Endothelial cell of umbilical vein (primary cell): ENCODE measurements around the gene ELL2. TPM values are rescaled to one million over a fixed set of nuclear protein-coding genes. Genes with fewer than 3 reads are reported as not detected.

Experiments
- BruUV-seq: library from RNA; stranded (reverse); fragments of 400-500 nt; replicated peaks from 2 replicates; lab custom pipeline; 2021; lab: Mats Ljungman, UMichigan
- CTCF ChIA-PET: fragments of 300-600, 350-600 bp; sonication (Branson Sonifier 250); formaldehyde crosslinking; loops from one replicate; lab custom pipeline; 2021; ENCODE audit warnings: antibody characterized with exemption, inconsistent platforms; lab: Charles Lee
- POLR2A ChIA-PET: fragments of 300-600, 350-600 bp; sonication (Branson Sonifier 250); formaldehyde crosslinking; loops from one replicate; lab custom pipeline; 2021; ENCODE audit warnings: antibody characterized with exemption, inconsistent platforms; lab: Charles Lee
- DNase-seq: peaks from one replicate; pipeline ENCODE4 v3.0.0-alpha.2; 2011; ENCODE audit warnings: low read depth, low spot score
- FAIRE-seq: peaks from 2 replicates; lab custom pipeline; 2011; peaks lifted over from hg19 to GRCh38; lab: Jason Lieb, UNC
- H2AFZ ChIP-seq: 2 replicates; pipeline ENCODE4 v1.6.0; 2012; ENCODE audit warnings: low read depth, low read length, control low read depth, inconsistent platforms
- H3K27ac ChIP-seq: 2 replicates; pipeline ENCODE4 v1.5.1; 2011; ENCODE audit warnings: low read depth, mild to moderate bottlenecking, control low read depth, low read length, moderate library complexity; ENCODE audit not compliant: insufficient read depth
- H3K27me3 ChIP-seq, 2 experiments: 2 replicates each; pipeline versions ENCODE4 v1.6.0 to v1.6.1; 2011; ENCODE audit warnings: low read length in 2 of 2, mixed read lengths in 1 of 2; ENCODE audit not compliant: control insufficient read depth in 2 of 2, insufficient read depth in 2 of 2
- H3K36me3 ChIP-seq, 2 experiments: 2 replicates in 1 of 2; 3 replicates in 1 of 2; pipeline ENCODE4 v1.5.1; 2011; ENCODE audit warnings: low read length in 2 of 2, mild to moderate bottlenecking in 1 of 2, moderate library complexity in 1 of 2; ENCODE audit not compliant: control insufficient read depth in 2 of 2, insufficient read depth in 2 of 2; ENCODE audit errors: extremely low read depth in 1 of 2
- H3K4me1 ChIP-seq: 3 replicates; pipeline ENCODE4 v1.5.1; 2011; ENCODE audit warnings: mild to moderate bottlenecking, low read length; ENCODE audit not compliant: control insufficient read depth, insufficient read depth; ENCODE audit errors: extremely low read depth
- H3K4me2 ChIP-seq: 2 replicates; pipeline ENCODE4 v1.6.1; 2011; ENCODE audit warnings: low read length, control low read depth, mixed read lengths; ENCODE audit not compliant: insufficient read depth
- H3K4me3 ChIP-seq, 3 experiments: fragments of 200-600 bp in 1 of 3; sonication (generic), shearing (Covaris generic) in 1 of 3; replicated peaks in 1 of 3; 2 replicates each; pipeline ENCODE4 v1.5.1; 2011 to 2016; ENCODE audit warnings: control low read depth in 3 of 3, low read length in 3 of 3, mild to moderate bottlenecking in 2 of 3, inconsistent platforms in 1 of 3, low read depth in 1 of 3, moderate library complexity in 1 of 3; ENCODE audit not compliant: insufficient read depth in 1 of 3
- H3K79me2 ChIP-seq: 2 replicates; pipeline ENCODE4 v1.6.0; 2012; ENCODE audit warnings: low read length, inconsistent platforms; ENCODE audit not compliant: control insufficient read depth, insufficient read depth
- H3K9ac ChIP-seq: replicated peaks from 2 replicates; pipeline ENCODE3; 2011; ENCODE audit warnings: low read length, control low read depth; ENCODE audit not compliant: insufficient read depth; ENCODE audit errors: extremely low read depth
- H3K9me1 ChIP-seq: replicated peaks from 3 replicates; pipeline ENCODE4 v1.6.0; 2011; ENCODE audit warnings: mild to moderate bottlenecking, low read length; ENCODE audit not compliant: control insufficient read depth, insufficient read depth; ENCODE audit errors: extremely low read depth
- H3K9me3 ChIP-seq: replicated peaks from 2 replicates; pipeline ENCODE4 v1.5.1; 2012; ENCODE audit warnings: low read length, inconsistent platforms; ENCODE audit not compliant: control insufficient read depth, insufficient read depth
- H4K20me1 ChIP-seq: replicated peaks from 2 replicates; pipeline ENCODE3; 2011; ENCODE audit warnings: mild to moderate bottlenecking, low read length; ENCODE audit not compliant: control insufficient read depth, insufficient read depth; ENCODE audit errors: extremely low read depth
- EZH2 ChIP-seq: IDR thresholded peaks from 2 replicates; pipeline ENCODE4 v1.6.1; 2012; ENCODE audit warnings: borderline replicate concordance, low read depth, mild to moderate bottlenecking, moderate library complexity, low read length, inconsistent platforms; ENCODE audit not compliant: severe bottlenecking
- GATA2 ChIP-seq: IDR thresholded peaks from 2 replicates; pipeline ENCODE4 v1.7.0; 2011; ENCODE audit warnings: low read depth, mild to moderate bottlenecking, moderate library complexity, mixed read lengths, low read length; ENCODE audit not compliant: insufficient read length, insufficient read depth
- JUN ChIP-seq: IDR thresholded peaks from 2 replicates; pipeline ENCODE4 v1.6.1; 2011; ENCODE audit warnings: borderline replicate concordance, low read depth; ENCODE audit not compliant: insufficient read length, insufficient read depth
- dilution Hi-C: fragments of 300-500 bp; cut with MboI; formaldehyde crosslinking; loops from one replicate; pipeline ENCODE4 v1.15.0; 2019; ENCODE audit warnings: low sequenced_read_pairs; ENCODE audit not compliant: extremely low pct_ligation_motif_present
- intact Hi-C: fragments of 100-400 bp; cut with micrococcal nuclease; formaldehyde crosslinking; loops from one replicate; pipeline ENCODE4 v1.10.0; 2022
- polyA plus RNA-seq, 4 experiments: library from polyadenylated mRNA; depleted of rRNA in 3 of 4; stranded (reverse) in 3 of 4; unstranded in 1 of 4; fragments of >200 nt; gene quantifications; 2 replicates each; pipeline versions ENCODE4 v1.2.1 to v1.2.3, GENCODE V29; 2011 to 2012; ENCODE audit warnings: missing spikeins in 1 of 4
- total RNA-seq: library from RNA; stranded (reverse); gene quantifications from 2 replicates; pipeline ENCODE4 v1.2.3, GENCODE V29; 2021
- TF ChIP-seq, protein P1 (sequence below), 2 donors: IDR thresholded peaks; 1 replicate in 1 of 2; 2 replicates in 1 of 2; pipeline ENCODE4 v1.5.1; 2011; ENCODE audit warnings: low read length in 2 of 2, mild to moderate bottlenecking in 2 of 2, moderate library complexity in 2 of 2, control low read depth in 1 of 2, inconsistent platforms in 1 of 2, low read depth in 1 of 2; ENCODE audit not compliant: insufficient read depth in 1 of 2; ENCODE audit errors: extremely low read depth in 1 of 2
- TF ChIP-seq, protein P2 (sequence below): IDR thresholded peaks from 2 replicates; pipeline ENCODE4 v1.6.1; 2011; ENCODE audit not compliant: insufficient read depth, insufficient read length

Gene ELL2
- total and polyA plus RNA-seq, 2 donors (not counting 3 experiments of a cell fraction or from before 2014, with no cell fraction given): 6.8 to 26.0 TPM

DNA sequence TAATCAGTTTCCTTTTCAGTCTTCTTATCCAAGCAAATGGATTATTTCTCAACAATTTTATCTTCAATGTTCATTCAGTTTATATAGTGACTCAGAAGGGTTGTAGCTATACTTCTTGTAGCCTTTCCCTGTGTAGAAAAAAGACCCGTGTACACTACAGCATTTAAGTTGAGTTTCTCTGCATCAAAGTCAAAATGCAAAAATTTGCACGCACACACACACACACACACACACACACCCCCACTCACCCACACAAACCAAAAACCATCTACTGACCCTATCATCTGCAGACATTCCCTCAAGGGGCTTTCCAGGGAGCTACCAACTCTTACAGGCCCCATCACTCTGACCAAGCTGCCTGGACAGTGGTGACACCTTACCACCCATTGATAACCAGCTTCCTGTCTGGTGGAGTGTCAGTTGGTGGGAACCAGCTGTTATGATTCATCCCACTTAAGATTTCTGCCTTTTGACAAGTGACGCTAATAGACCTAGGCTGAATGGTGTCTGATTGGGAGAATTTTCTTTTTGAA, 12.2 kb upstream of the ELL2 start:
- intact Hi-C loops (no loop called here), dilution Hi-C loops (loop anchor here (25.0 kb wide), 1 partner anchor 363 kb away; no protein-coding TSS in a partner anchor)
- CTCF ChIA-PET: interaction anchor here (1.1 to 1.7 kb wide), 7 partner anchors 9 to 363 kb away, joined by 3 to 6 read pairs (median 3); partner anchors contain the start of gene ELL2
- Histone ChIP-seq H3K4me3 (no peak overlapping the region), H3K36me3 (no peaks in the 10 kb centered on the region), H2AFZ (no peak overlapping the region), H3K27me3 (no peaks in the 10 kb centered on the region), H3K9me1 (no peaks in the 10 kb centered on the region), H4K20me1 (no peaks in the 10 kb centered on the region), H3K9me3 (no peaks in the 10 kb centered on the region), H3K4me2 (no peak overlapping the region), H3K9ac (no peak overlapping the region), H3K27ac (no peak overlapping the region), H3K79me2 (no peaks in the 10 kb centered on the region), H3K4me1 (peaks cover 7% of the 10 kb centered on the region)
- TF ChIP-seq, protein P1, sequence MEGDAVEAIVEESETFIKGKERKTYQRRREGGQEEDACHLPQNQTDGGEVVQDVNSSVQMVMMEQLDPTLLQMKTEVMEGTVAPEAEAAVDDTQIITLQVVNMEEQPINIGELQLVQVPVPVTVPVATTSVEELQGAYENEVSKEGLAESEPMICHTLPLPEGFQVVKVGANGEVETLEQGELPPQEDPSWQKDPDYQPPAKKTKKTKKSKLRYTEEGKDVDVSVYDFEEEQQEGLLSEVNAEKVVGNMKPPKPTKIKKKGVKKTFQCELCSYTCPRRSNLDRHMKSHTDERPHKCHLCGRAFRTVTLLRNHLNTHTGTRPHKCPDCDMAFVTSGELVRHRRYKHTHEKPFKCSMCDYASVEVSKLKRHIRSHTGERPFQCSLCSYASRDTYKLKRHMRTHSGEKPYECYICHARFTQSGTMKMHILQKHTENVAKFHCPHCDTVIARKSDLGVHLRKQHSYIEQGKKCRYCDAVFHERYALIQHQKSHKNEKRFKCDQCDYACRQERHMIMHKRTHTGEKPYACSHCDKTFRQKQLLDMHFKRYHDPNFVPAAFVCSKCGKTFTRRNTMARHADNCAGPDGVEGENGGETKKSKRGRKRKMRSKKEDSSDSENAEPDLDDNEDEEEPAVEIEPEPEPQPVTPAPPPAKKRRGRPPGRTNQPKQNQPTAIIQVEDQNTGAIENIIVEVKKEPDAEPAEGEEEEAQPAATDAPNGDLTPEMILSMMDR (IDR thresholded peaks at IDR 0.05; ENCODE audit: extremely low read depth in 1 of 2, insufficient read depth in 1 of 2, low read depth in 1 of 2, low read length in 2 of 2): no peak
- TF ChIP-seq GATA2: peak; percentile 33
- DNase-seq (peak; percentile 48), FAIRE-seq (no peak)
- POLR2A ChIA-PET: no interaction called here
- no TSS peak for BruUV-seq

DNA sequence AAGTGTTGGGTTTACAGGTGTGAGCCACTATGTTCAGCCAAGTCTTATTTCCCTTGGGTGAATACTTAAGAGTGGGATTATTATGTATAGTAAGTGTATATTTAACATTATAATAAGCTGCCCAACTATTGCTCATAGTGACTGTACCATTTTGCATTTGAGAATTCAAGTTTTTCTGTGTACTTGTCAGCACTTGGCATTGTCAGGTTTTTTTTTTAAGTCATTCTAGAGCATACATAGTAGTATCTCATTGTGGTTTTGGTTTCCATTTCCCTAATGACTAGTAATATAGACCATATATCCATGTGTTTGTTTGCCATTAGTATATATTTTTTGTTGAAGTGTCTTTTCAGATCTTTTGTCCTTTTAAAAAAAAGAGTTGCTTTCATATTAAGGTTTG, 10.5 kb upstream of the ELL2 start:
- Histone ChIP-seq H4K20me1 (no peaks in the 10 kb centered on the region), H3K27me3 (no peaks in the 10 kb centered on the region), H3K36me3 (no peaks in the 10 kb centered on the region), H3K27ac (no peak overlapping the region), H3K9me1 (no peaks in the 10 kb centered on the region), H3K9ac (no peak overlapping the region), H3K4me2 (no peak overlapping the region), H3K4me1 (peaks cover 7% of the 10 kb centered on the region), H2AFZ (no peak overlapping the region), H3K79me2 (no peaks in the 10 kb centered on the region), H3K9me3 (no peaks in the 10 kb centered on the region), H3K4me3 (no peak overlapping the region)
- BruUV-seq: no TSS peak
- dilution Hi-C loops (loop anchor here (25.0 kb wide), 1 partner anchor 365 kb away; no protein-coding TSS in a partner anchor), intact Hi-C loops (no loop called here)
- DNase-seq (no peak), FAIRE-seq (no peak)
- ChIA-PET POLR2A (no interaction called here), CTCF (interaction anchor here (0.9 to 1.6 kb wide), 2 partner anchors 364 to 642 kb away, joined by 3 read pairs; no protein-coding TSS in a partner anchor)
- TF ChIP-seq EZH2 (no peak), JUN (no peak)
- TF ChIP-seq, protein P1 (IDR thresholded peaks at IDR 0.05; ENCODE audit: extremely low read depth in 1 of 2, insufficient read depth in 1 of 2, low read depth in 1 of 2, low read length in 2 of 2): no peak
- TF ChIP-seq, protein P2, sequence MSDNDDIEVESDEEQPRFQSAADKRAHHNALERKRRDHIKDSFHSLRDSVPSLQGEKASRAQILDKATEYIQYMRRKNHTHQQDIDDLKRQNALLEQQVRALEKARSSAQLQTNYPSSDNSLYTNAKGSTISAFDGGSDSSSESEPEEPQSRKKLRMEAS: no peak
